Measurements from ENCODE around the gene PIK3CD. TPM values are rescaled to one million over a fixed set of nuclear protein-coding genes. Genes with fewer than 3 reads are reported as not detected.
A peak's percentile ranks its signal among the peaks of the same experiment; 100 is the strongest.

PIK3CD gene
- polyA plus RNA-seq, 1 experiment, result 9.0 TPM

- POLR2A ChIA-PET, result no interaction called here
Measured at GRCh38 chr1:9676815-9677393, 25.4 kb downstream of the PIK3CD start.

DNA sequence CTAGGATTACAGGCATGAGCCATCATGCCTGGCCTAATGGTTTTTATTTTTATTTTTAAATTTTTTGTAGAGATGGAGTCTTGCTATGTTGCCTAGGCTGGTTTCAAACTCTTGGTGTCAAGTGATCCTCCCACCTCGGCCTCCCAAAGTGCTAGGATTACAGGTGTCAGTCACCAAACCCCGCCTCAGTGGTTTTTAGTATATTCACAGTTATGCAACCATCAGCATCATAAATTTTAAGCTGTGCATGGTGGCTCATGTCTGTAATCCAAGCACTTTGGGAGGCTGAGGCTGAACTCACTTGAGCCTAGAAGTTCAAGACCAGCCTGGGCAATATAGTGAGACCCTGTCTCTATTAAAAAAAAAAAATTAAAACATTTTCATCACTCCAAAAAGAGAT, 28.6 kb downstream of the PIK3CD start:
- no peak overlapping the region for H3K4me3 ChIP-seq (ENCODE audit: low read depth, low read length)
- H3K9me3 ChIP-seq (ENCODE audit: control insufficient read depth, insufficient read depth, low read length), result no peaks in the 10 kb centered on the region
- H3K27ac ChIP-seq (ENCODE audit: low read depth, low read length), result no peak overlapping the region
- POLR2A ChIA-PET, result no interaction called here
- no peak for DNase-seq (ENCODE audit: low read depth, low spot score)
- H3K27me3 ChIP-seq (ENCODE audit: control insufficient read depth, insufficient read depth, low read length), result no peaks in the 10 kb centered on the region
- no peak for TF ChIP-seq CTCF (IDR thresholded peaks at IDR 0.05; ENCODE audit: low read depth, low read length)
- CTCF ChIA-PET, result no interaction called here

More at GRCh38 chr1:9676815-9677393, 25.4 kb downstream of the PIK3CD start:
- CTCF ChIA-PET, result interaction anchor here (1.5 kb wide), 1 partner anchor 49 kb away, joined by 3 read pairs; no protein-coding TSS in a partner anchor
- H3K27ac ChIP-seq (ENCODE audit: low read depth, low read length), result no peak overlapping the region
- no peak for DNase-seq (ENCODE audit: low read depth, low spot score)
- H3K9me3 ChIP-seq (ENCODE audit: control insufficient read depth, insufficient read depth, low read length), result no peaks in the 10 kb centered on the region
- no peak overlapping the region for H3K4me3 ChIP-seq (ENCODE audit: low read depth, low read length)
- H3K27me3 ChIP-seq (ENCODE audit: control insufficient read depth, insufficient read depth, low read length), result no peaks in the 10 kb centered on the region
- TF ChIP-seq CTCF (IDR thresholded peaks at IDR 0.05; ENCODE audit: low read depth, low read length), result no peak

GRCh38 chr1:9680828-9681227, 29.3 kb downstream of the PIK3CD start:
- no peak for DNase-seq (ENCODE audit: low read depth, low spot score)
- Histone ChIP-seq H3K4me3 (ENCODE audit: low read depth, low read length) (no peak overlapping the region), H3K9me3 (ENCODE audit: control insufficient read depth, insufficient read depth, low read length) (no peaks in the 10 kb centered on the region), H3K27me3 (ENCODE audit: control insufficient read depth, insufficient read depth, low read length) (no peaks in the 10 kb centered on the region), H3K27ac (ENCODE audit: low read depth, low read length) (no peak overlapping the region)
- POLR2A ChIA-PET, result no interaction called here
- CTCF ChIA-PET, result interaction anchor here (1.2 kb wide), 1 partner anchor 10 kb away, joined by 3 read pairs; no protein-coding TSS in a partner anchor
- no peak for TF ChIP-seq CTCF (IDR thresholded peaks at IDR 0.05; ENCODE audit: low read depth, low read length)

DNA sequence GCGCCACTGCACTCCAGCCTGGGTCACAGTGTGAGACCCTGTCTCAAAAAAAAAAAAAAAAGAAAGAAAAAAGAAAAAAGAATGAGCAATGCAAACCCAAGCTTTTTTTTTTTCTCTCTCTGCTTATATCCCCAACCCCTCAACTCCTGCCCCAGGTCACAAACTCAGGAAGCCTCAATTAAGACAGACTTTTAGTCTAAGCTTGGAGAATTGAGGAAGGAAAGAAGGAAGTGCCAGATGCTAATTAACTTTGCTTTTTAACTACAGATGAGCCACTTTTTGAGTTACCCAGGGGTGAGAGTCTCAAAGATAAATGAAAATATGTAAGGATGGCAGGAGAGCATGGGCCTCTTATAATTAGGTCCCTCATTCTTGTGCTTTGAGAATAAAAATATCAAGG, 33.3 kb downstream of the PIK3CD start:
- POLR2A ChIA-PET, result no interaction called here
- H3K9me3 ChIP-seq (ENCODE audit: control insufficient read depth, insufficient read depth, low read length), result no peaks in the 10 kb centered on the region
- H3K27me3 ChIP-seq (ENCODE audit: control insufficient read depth, insufficient read depth, low read length), result no peaks in the 10 kb centered on the region
- no peak overlapping the region for H3K27ac ChIP-seq (ENCODE audit: low read depth, low read length)
- no peak for DNase-seq (ENCODE audit: low read depth, low spot score)
- no peak overlapping the region for H3K4me3 ChIP-seq (ENCODE audit: low read depth, low read length)
- CTCF ChIA-PET, result interaction anchor here (0.7 kb wide), 2 partner anchors 17 to 745 kb away, joined by 4 to 6 read pairs; partner anchors contain the start of gene CENPS
- TF ChIP-seq CTCF (IDR thresholded peaks at IDR 0.05; ENCODE audit: low read depth, low read length), result no peak

DNA sequence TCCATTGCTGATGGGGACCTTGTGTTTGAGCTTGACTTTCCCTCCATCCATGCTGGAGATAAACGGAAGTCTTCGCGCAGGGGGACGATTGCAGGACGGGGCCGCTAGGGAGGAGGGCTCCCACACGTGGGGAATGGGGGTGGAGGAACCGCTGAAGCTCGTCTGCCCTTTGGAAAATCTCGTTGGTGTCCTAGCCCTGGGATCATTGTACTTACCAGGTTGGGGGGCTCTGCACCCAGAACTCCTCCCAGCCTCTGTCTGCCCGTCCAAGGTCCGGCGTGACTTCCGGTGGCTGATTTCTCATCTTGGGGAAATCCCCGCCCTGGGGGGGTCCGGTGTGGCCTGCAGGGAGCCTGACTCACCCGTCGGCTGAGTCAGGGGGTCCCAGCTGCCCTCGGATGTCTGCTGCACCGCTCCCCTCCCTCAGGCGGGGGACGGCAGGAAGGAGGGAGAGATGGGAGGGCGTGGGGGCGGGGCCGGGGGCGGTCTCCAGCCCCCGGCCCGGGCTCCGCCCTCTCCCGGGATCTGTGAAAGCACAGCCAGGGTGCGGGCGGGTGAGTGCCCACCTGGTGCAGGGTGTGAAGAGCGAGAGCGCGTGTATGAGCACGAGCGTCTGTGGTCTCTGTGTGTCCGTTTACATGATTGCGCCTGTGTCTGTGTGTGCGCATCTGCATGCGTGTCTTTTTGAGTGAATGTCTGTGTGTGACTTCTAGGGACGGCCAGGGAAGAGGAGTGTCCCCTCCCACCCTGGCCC, 35.8 kb downstream of the PIK3CD start:
- Histone ChIP-seq H3K4me3 (ENCODE audit: low read depth, low read length) (peak overlapping the region; percentile 66), H3K27me3 (ENCODE audit: control insufficient read depth, insufficient read depth, low read length) (no peaks in the 10 kb centered on the region), H3K9me3 (ENCODE audit: control insufficient read depth, insufficient read depth, low read length) (no peaks in the 10 kb centered on the region), H3K27ac (ENCODE audit: low read depth, low read length) (peak overlapping the region; percentile 81)
- peak; percentile 53 for DNase-seq (ENCODE audit: low read depth, low spot score)
- peak; percentile 25 for TF ChIP-seq CTCF (IDR thresholded peaks at IDR 0.05; ENCODE audit: low read depth, low read length)
- ChIA-PET CTCF (interaction anchor here (1.0 kb wide), 1 partner anchor 59 kb away, joined by 3 read pairs; no protein-coding TSS in a partner anchor), POLR2A (interaction anchor here (0.6 to 2.9 kb wide), 2 partner anchors 16 to 33 kb away, joined by 3 to 19 read pairs; no protein-coding TSS in a partner anchor)
